K562 treated with DMSO at 1 percent for 48 hours (cell line): ENCODE data around the gene ARHGEF17. TPM values are rescaled to one million over a fixed set of nuclear protein-coding genes. Genes with fewer than 3 reads are reported as not detected.

Experiments used
- total RNA-seq: library from RNA; unstranded; fragments of 300-600 nt; gene quantifications from 2 replicates; pipeline ENCODE4 v1.2.3, GENCODE V29; 2022; ENCODE audit warnings: low replicate concordance; ENCODE audit errors: extremely low read depth

Gene ARHGEF17
- total RNA-seq: not detected in 2 replicates

GRCh38 chr11:73308003-73308960, at the start of gene ARHGEF17:
TSS of gene ARHGEF17 (plus strand) at chr11:73308276. CDS start at chr11:73308639, 363 bp downstream.

DNA sequence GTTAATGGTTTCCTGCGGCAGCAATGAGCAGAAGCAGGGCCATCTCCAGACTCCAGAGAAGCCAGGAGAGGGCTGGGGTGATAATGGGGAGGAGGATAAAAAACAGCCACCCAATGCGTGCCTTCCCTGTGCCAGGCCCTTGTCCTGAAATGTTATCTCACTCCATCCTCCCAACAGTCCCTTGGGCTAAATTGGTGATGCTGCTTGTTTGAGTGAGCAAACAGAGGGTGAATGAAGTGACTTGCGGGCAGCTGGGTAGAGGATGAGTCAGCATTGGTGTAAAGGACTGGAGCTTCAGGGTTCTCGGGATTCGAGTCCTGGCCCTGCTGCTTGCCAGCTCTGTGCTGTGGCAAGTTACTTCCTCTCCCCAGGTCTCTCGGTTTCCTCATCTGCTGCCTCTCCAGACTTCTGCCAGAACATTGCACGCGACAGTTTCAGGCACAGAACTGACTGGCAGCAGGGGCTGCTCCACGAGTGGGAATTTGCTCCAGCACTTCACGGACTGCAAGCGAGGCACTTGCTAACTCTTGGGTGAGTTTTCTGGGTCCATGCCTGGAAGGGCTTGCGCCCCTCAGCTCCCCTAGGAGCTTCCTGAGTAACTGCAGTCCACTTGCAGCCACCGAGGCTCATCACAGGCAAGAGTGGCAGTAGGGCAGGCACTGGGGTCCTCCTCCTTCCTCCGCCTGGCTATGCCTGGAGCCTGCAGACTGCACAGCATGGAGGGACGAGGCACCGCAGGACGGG, 36.0 kb upstream of the ARHGEF17 start, which contains the start of gene P2RY6:
Gene P2RY6, plus strand, starts transcription at position 403 of the 744 bp plus-strand sequence. CDS start 24,181 bp downstream, outside the sequence.

GRCh38 chr11:73376160-73376802, 68.2 kb downstream of the ARHGEF17 start, which contains the start of gene RELT:
TSS of gene RELT (plus strand) at chr11:73376399. CDS start at chr11:73389137, 12,738 bp downstream.

Other genes starting within 250 kb of the ARHGEF17 start
- not detected in 2 replicates for gene FCHSD2, start 166.0 kb upstream of the ARHGEF17 start, total RNA-seq
- gene P2RY2, start 90.0 kb upstream of the ARHGEF17 start, total RNA-seq: not detected in 2 replicates
- not detected in 2 replicates for gene P2RY6, start 35.9 kb upstream of the ARHGEF17 start, total RNA-seq
- gene RELT, start 68.1 kb downstream of the ARHGEF17 start, total RNA-seq: not detected in 2 replicates